GM08714 (cell line): ENCODE measurements around the gene CPA4.
"Not testable (repeated sequence)": the region's sequence is repeated elsewhere in the genome, so short reads cannot be mapped to it uniquely, and the experiment has no call there.

Experiments
- H3K4me3 ChIP-seq: fragments of 200-500 bp; sonication (Bioruptor generic); 2 replicates; pipeline ENCODE4 v1.5.1; 2014; ENCODE audit warnings: mild to moderate bottlenecking, low read length, inconsistent platforms
- ZNF274 ChIP-seq: IDR thresholded peaks from 2 replicates; pipeline ENCODE4 v1.6.1; 2012; ENCODE audit warnings: mild to moderate bottlenecking, low read depth, low read length

Gene CPA4

GRCh38 chr7:130292682-130293257 lies at the start of gene CPA4:
CPA4 (plus strand) TSS chr7:130293161; CDS start chr7:130293181, 20 bp downstream.
- TF ChIP-seq ZNF274 = no peak
- no peak within 1 kb of the TSS; the same call in 1 of the 2 replicates for H3K4me3 ChIP-seq

GRCh38 chr7:130243486-130243885 lies 49.5 kb upstream of the CPA4 start:
- H3K4me3 ChIP-seq = not testable (repeated sequence)

GRCh38 chr7:130246491-130246890 lies 46.5 kb upstream of the CPA4 start:
- not testable (repeated sequence) for H3K4me3 ChIP-seq

GRCh38 chr7:130248842-130249241 lies 44.1 kb upstream of the CPA4 start:
- H3K4me3 ChIP-seq = not testable (repeated sequence)

GRCh38 chr7:130249626-130250025 lies 43.3 kb upstream of the CPA4 start:
- H3K4me3 ChIP-seq = not testable (repeated sequence)

GRCh38 chr7:130254555-130254954 lies 38.4 kb upstream of the CPA4 start:
- H3K4me3 ChIP-seq = no peak overlapping the region
- TF ChIP-seq ZNF274 = no peak

- no peak for TF ChIP-seq ZNF274
- H3K4me3 ChIP-seq = no peak overlapping the region
These were observed 36.3 kb upstream of the CPA4 start for GRCh38 chr7:130256704-130257103.

GRCh38 chr7:130258494-130259078 lies 34.4 kb upstream of the CPA4 start:
- H3K4me3 ChIP-seq = no peak overlapping the region

GRCh38 chr7:130262448-130262847 lies 30.5 kb upstream of the CPA4 start:
- TF ChIP-seq ZNF274 = no peak
- no peak overlapping the region for H3K4me3 ChIP-seq

More at GRCh38 chr7:130258494-130259078, 34.4 kb upstream of the CPA4 start:
- TF ChIP-seq ZNF274 = no peak

GRCh38 chr7:130263130-130263529 lies 29.8 kb upstream of the CPA4 start:
- H3K4me3 ChIP-seq = no peak overlapping the region
- no peak for TF ChIP-seq ZNF274

GRCh38 chr7:130266258-130266960 lies 26.6 kb upstream of the CPA4 start, which contains the start of gene CPA2:
CPA2 (plus strand) TSS chr7:130266863; CDS start chr7:130266882, 19 bp downstream.
- no peak within 1 kb of the TSS for H3K4me3 ChIP-seq
- TF ChIP-seq ZNF274 = no peak

GRCh38 chr7:130266961-130267321 lies 26.0 kb upstream of the CPA4 start:
- H3K4me3 ChIP-seq = no peak overlapping the region
- no peak for TF ChIP-seq ZNF274

GRCh38 chr7:130268463-130269317 lies 24.3 kb upstream of the CPA4 start:
- no peak overlapping the region for H3K4me3 ChIP-seq
- no peak for TF ChIP-seq ZNF274

GRCh38 chr7:130269318-130269694 lies 23.7 kb upstream of the CPA4 start:
- no peak for TF ChIP-seq ZNF274
- no peak overlapping the region for H3K4me3 ChIP-seq
